ENCODE measurements around the gene HM13. TPM values are rescaled to one million over a fixed set of nuclear protein-coding genes. Genes with fewer than 3 reads are reported as not detected.
"Not testable (repeated sequence)": the region's sequence is repeated elsewhere in the genome, so short reads cannot be mapped to it uniquely, and the experiment has no call there.

Gene HM13
- 220 and 272 TPM in 2 replicates for total RNA-seq (2021)
- Bru-seq, nascent RNA, result percentile 91 among the genes with signal in this experiment
- percentile 90 among the genes with signal in this experiment for BruChase-seq, experiment 1, labeled RNA remaining after a 2-hour chase
- percentile 84 among the genes with signal in this experiment for BruChase-seq, experiment 2, labeled RNA remaining after a 6-hour chase
- long read RNA-seq, transcript HM13-204 (13 exons, 3,810 nt), result minor isoform, 8 of 649 reads
- long read RNA-seq, transcript HM13-202 (12 exons, 1,606 nt), result major isoform, 506 of 649 reads
- long read RNA-seq, transcript HM13-221 (2 exons, 372 nt), result minor isoform, 7 of 649 reads
- long read RNA-seq, transcript HM13-201 (13 exons, 1,809 nt), result minor isoform, 8 of 649 reads
- long read RNA-seq, partial matches to known transcripts, result 19 of 649 reads
- long read RNA-seq, other reads (novel, unspliced or antisense), result 94 of 649 reads

- Histone ChIP-seq H3K36me3 (ENCODE audit: low read depth) (peaks cover 15% of the 10 kb centered on the region; the same call in 1 of the 2 replicates), H3F3A (ENCODE audit: insufficient read depth, low read depth) (peaks cover 16% of the 10 kb centered on the region), H3K4me1 (replicated peaks; ENCODE audit: insufficient read depth) (peaks cover 28% of the 10 kb centered on the region), H3K4me3 (peak within 1 kb of the TSS; percentile 95), H3K9me2 (ENCODE audit: insufficient read depth) (no peaks in the 10 kb centered on the region), H3K27me3 (ENCODE audit: insufficient read depth, low read depth) (no peaks in the 10 kb centered on the region), H3K79me2 (ENCODE audit: low read depth) (peaks cover 51% of the 10 kb centered on the region), H4K20me1 (ENCODE audit: insufficient read depth) (peaks cover 27% of the 10 kb centered on the region), H3K9me3 (ENCODE audit: insufficient read depth, low read depth) (no peaks in the 10 kb centered on the region), H3K27ac (peak within 1 kb of the TSS; percentile 68), H2AFZ (peak within 1 kb of the TSS; percentile 89), H3K4me2 (peak within 1 kb of the TSS; percentile 96)
- intact Hi-C loops (cut with micrococcal nuclease; ENCODE audit: unreplicated experiment), result loop anchor here (2.0 kb wide), 2 partner anchors 28 to 52 kb away; no protein-coding TSS in a partner anchor
- peak; percentile 76 to 90 for DNase-seq
- CTCF ChIA-PET, result interaction anchor here (0.7 to 1.3 kb wide), 4 partner anchors 21 to 293 kb away, joined by 3 to 19 read pairs (median 4); no protein-coding TSS in a partner anchor
- POLR2A ChIA-PET (ENCODE audit: unreplicated experiment), result interaction anchor here (0.5 to 0.7 kb wide), 2 partner anchors 9 to 32 kb away, joined by 4 to 11 read pairs; no protein-coding TSS in a partner anchor
- BruUV-seq (replicated peaks), result no TSS peak
- peak; percentile 94 for TF ChIP-seq CTCF (conservative IDR thresholded peaks at IDR 0.05)
- TF ChIP-seq EZH2 (IDR thresholded peaks at IDR 0.05; ENCODE audit: low read depth), result no peak
These were observed at the start of gene HM13 for GRCh38 chr20:31514154-31515071. HM13 (plus strand) TSS chr20:31514442; CDS start chr20:31514552, 110 bp downstream.

- H4K20me1 ChIP-seq (ENCODE audit: insufficient read depth); BruUV-seq (replicated peaks); POLR2A ChIA-PET (ENCODE audit: unreplicated experiment); H2AFZ ChIP-seq; H3K27ac ChIP-seq; H3K9me2 ChIP-seq (ENCODE audit: insufficient read depth); H3K9me3 ChIP-seq (ENCODE audit: insufficient read depth, low read depth); CTCF ChIA-PET; H3K4me1 ChIP-seq (replicated peaks; ENCODE audit: insufficient read depth); H3K79me2 ChIP-seq (ENCODE audit: low read depth); H3F3A ChIP-seq (ENCODE audit: insufficient read depth, low read depth); DNase-seq; intact Hi-C loops (cut with micrococcal nuclease; ENCODE audit: unreplicated experiment); H3K36me3 ChIP-seq (ENCODE audit: low read depth); H3K4me3 ChIP-seq; H3K4me2 ChIP-seq; H3K27me3 ChIP-seq (ENCODE audit: insufficient read depth, low read depth): not testable (repeated sequence)
These were observed 43.3 kb upstream of the HM13 start for GRCh38 chr20:31470946-31471345.

GRCh38 chr20:31472395-31473330, 41.6 kb upstream of the HM13 start:
- Histone ChIP-seq H3K27ac (no peak overlapping the region), H3K9me2 (ENCODE audit: insufficient read depth) (no peaks in the 10 kb centered on the region), H3K79me2 (ENCODE audit: low read depth) (no peaks in the 10 kb centered on the region), H3F3A (ENCODE audit: insufficient read depth, low read depth) (peaks cover 5% of the 10 kb centered on the region; the same call in 1 of the 2 replicates), H2AFZ (no peak overlapping the region), H4K20me1 (ENCODE audit: insufficient read depth) (no peaks in the 10 kb centered on the region), H3K36me3 (ENCODE audit: low read depth) (no peaks in the 10 kb centered on the region), H3K4me1 (replicated peaks; ENCODE audit: insufficient read depth) (peaks cover 8% of the 10 kb centered on the region; the same call in 1 of the 2 replicates), H3K4me2 (no peak overlapping the region), H3K27me3 (ENCODE audit: insufficient read depth, low read depth) (peaks cover 19% of the 10 kb centered on the region), H3K4me3 (no peak overlapping the region), H3K9me3 (ENCODE audit: insufficient read depth, low read depth) (no peaks in the 10 kb centered on the region)
- BruUV-seq (replicated peaks), result no TSS peak
- intact Hi-C loops (cut with micrococcal nuclease; ENCODE audit: unreplicated experiment), result no loop called here
- POLR2A ChIA-PET (ENCODE audit: unreplicated experiment), result interaction anchor here (0.6 kb wide), 1 partner anchor 9 kb away, joined by 7 read pairs; no protein-coding TSS in a partner anchor
- TF ChIP-seq CTCF (conservative IDR thresholded peaks at IDR 0.05) (no peak), EZH2 (IDR thresholded peaks at IDR 0.05; ENCODE audit: low read depth) (no peak)
- CTCF ChIA-PET, result no interaction called here
- no peak for DNase-seq

Data from PC-9 (cell line).